Progenitor cell of endocrine pancreas (in vitro differentiated cells): ENCODE results near the gene TGFB3. TPM values are rescaled to one million over a fixed set of nuclear protein-coding genes. Genes with fewer than 3 reads are reported as not detected.

Experiments used
- DNase-seq: peaks from one replicate; pipeline ENCODE4 v3.0.0; 2021; ENCODE audit warnings: low spot score; ENCODE audit not compliant: unreplicated experiment
- H3K27ac Mint-ChIP-seq: 2 replicates; pipeline ENCODE4 v1.8.0; 2021; ENCODE audit warnings: mild to moderate bottlenecking, moderate library complexity, mixed read lengths
- H3K27me3 Mint-ChIP-seq: 2 replicates; pipeline ENCODE4 v1.8.0; 2021; ENCODE audit warnings: mixed read lengths
- H3K36me3 Mint-ChIP-seq: 2 replicates; pipeline ENCODE4 v1.8.0; 2022; ENCODE audit warnings: mixed read lengths; ENCODE audit not compliant: insufficient read depth
- H3K4me1 Mint-ChIP-seq: 2 replicates; pipeline ENCODE4 v1.8.0; 2021; ENCODE audit warnings: low read depth, mixed read lengths
- H3K4me3 Mint-ChIP-seq: 2 replicates; pipeline ENCODE4 v1.8.0; 2021; ENCODE audit warnings: low read depth, mild to moderate bottlenecking, moderate library complexity, mixed read lengths
- H3K9me3 Mint-ChIP-seq: 2 replicates; pipeline ENCODE4 v1.8.0; 2021; ENCODE audit warnings: low read depth, mixed read lengths
- total RNA-seq: library from RNA; stranded (reverse); gene quantifications from 2 replicates; pipeline ENCODE4 v1.2.1, GENCODE V29; 2021
- TF ChIP-seq, protein P1 (sequence below): fragments of 200-600 bp; sonication (generic); IDR thresholded peaks from one replicate; pipeline ENCODE4 v1.5.0; 2021; ENCODE audit warnings: antibody characterized with exemption, mild to moderate bottlenecking; ENCODE audit not compliant: unreplicated experiment

Gene TGFB3
- total RNA-seq, 1 donor from 2014 or later: 11.7 TPM

DNA sequence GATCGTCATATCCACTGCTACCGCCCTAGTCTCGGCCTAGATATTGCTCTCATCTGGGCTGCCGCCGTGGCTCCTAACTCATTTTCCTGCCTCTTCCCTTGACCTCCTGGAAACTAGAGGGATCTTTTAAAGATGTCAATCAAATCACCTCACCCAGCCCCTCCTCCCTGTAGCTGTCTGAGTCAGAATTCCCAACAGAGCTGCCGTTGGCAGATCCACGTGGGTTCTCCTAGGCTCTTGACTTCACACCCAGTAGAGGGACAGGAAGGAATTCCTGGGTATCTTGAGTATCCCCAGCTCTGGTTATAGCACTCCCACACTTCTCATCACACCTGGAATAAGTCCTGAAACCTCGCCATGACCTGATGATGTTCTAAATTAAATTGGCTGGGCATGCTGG lies 11.9 kb downstream of the TGFB3 start:
- Mint-ChIP-seq H3K4me1 (peaks cover 24% of the 10 kb centered on the region), H3K36me3 (peaks cover 9% of the 10 kb centered on the region), H3K27me3 (no peaks in the 10 kb centered on the region), H3K9me3 (no peaks in the 10 kb centered on the region), H3K27ac (no peak overlapping the region), H3K4me3 (no peak overlapping the region)
- DNase-seq: no peak
- TF ChIP-seq, protein P1, sequence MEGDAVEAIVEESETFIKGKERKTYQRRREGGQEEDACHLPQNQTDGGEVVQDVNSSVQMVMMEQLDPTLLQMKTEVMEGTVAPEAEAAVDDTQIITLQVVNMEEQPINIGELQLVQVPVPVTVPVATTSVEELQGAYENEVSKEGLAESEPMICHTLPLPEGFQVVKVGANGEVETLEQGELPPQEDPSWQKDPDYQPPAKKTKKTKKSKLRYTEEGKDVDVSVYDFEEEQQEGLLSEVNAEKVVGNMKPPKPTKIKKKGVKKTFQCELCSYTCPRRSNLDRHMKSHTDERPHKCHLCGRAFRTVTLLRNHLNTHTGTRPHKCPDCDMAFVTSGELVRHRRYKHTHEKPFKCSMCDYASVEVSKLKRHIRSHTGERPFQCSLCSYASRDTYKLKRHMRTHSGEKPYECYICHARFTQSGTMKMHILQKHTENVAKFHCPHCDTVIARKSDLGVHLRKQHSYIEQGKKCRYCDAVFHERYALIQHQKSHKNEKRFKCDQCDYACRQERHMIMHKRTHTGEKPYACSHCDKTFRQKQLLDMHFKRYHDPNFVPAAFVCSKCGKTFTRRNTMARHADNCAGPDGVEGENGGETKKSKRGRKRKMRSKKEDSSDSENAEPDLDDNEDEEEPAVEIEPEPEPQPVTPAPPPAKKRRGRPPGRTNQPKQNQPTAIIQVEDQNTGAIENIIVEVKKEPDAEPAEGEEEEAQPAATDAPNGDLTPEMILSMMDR: no peak

DNA sequence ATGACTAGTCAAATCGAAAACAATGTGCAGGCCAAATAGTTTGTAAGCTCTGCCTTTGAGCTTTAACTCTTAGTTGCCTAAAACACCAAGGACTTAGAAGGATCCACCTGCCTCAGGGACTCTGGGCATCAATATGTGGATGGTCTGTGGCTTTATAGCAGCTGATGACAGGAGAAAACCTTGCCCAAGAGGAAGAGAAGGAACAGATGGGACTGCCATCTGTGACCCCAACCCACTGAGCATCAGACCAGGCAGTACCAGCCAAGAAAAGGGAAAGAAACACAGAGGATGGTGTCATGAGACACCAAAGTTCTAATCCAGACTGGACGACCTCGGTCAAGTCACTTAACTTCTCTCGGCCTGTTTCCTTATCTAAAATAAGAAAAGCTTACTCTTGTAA lies 12.7 kb downstream of the TGFB3 start:
- no peaks in the 10 kb centered on the region for H3K9me3 Mint-ChIP-seq
- no peaks in the 10 kb centered on the region for H3K27me3 Mint-ChIP-seq
- peaks cover 9% of the 10 kb centered on the region for H3K36me3 Mint-ChIP-seq
- no peak overlapping the region for H3K4me3 Mint-ChIP-seq
- no peak for DNase-seq
- peak overlapping the region; percentile 12 for H3K27ac Mint-ChIP-seq
- peaks cover 24% of the 10 kb centered on the region for H3K4me1 Mint-ChIP-seq
- TF ChIP-seq, protein P1: no peak

DNA sequence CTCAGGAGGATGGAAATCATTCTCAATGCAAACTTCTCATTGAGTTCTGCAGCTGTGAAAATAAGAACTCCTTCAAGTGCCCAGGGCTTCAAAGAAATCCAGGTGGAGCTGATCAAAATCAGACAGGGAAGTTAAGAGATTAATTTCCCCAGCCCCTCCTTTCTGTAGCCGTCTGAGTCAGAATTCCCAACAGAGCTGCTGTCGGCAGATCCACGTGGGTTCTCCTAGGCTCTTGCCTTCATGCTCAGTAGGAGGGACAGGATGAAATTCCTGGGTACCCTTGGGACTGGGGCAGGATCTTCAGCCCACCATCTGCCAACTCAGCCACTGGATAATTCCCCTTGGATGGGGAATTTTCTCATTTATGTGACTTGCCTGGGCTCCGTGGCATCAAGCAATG lies 13.3 kb downstream of the TGFB3 start:
- Mint-ChIP-seq H3K36me3 (peaks cover 9% of the 10 kb centered on the region), H3K9me3 (no peaks in the 10 kb centered on the region), H3K4me1 (peaks cover 20% of the 10 kb centered on the region), H3K27ac (no peak overlapping the region), H3K27me3 (no peaks in the 10 kb centered on the region), H3K4me3 (no peak overlapping the region)
- no peak for DNase-seq
- TF ChIP-seq, protein P1: no peak

DNA sequence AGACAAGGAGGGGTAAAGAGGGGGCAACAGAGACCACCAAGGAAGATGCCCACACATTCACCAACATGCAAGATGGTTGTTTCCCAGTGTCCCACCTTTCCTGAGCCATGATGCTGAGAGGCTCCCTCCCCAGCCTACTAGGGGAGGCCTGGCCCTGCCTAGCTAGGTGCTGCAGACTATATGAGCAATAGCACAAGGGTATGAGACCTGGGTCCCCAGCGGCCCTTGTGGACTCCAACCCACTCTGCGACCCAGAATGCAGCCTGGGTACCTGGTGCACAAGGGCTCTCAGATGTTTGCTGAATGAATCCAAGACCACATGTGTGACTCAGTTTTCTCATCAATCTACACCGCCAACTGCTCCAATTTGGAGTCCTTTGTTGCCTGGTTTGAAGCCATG lies 13.9 kb downstream of the TGFB3 start:
- TF ChIP-seq, protein P1: no peak
- Mint-ChIP-seq H3K9me3 (no peaks in the 10 kb centered on the region), H3K4me3 (no peak overlapping the region), H3K36me3 (peaks cover 9% of the 10 kb centered on the region), H3K4me1 (peaks cover 14% of the 10 kb centered on the region), H3K27ac (no peak overlapping the region), H3K27me3 (no peaks in the 10 kb centered on the region)
- no peak for DNase-seq

DNA sequence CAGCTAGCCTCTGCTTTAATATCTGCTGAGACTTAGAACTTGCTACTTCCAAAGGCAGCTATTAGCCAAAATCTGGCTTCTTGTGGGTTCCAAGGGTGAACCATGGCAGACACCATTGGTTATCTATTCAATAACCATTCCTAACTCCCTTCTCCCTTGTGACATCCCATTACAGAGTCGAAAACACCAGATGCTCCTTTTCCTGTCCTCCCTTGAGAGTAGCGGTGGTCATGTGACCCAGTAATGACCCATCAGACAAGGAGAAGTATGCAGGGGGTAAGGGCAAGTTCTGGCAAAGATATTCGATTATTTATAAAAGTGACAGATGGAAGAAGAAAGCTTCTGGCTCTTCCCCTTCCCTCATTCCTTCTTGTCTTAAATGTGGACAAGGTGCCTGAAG lies 20.1 kb downstream of the TGFB3 start:
- H3K27ac Mint-ChIP-seq: no peak overlapping the region
- H3K27me3 Mint-ChIP-seq: no peaks in the 10 kb centered on the region
- TF ChIP-seq, protein P1: no peak
- no peak overlapping the region for H3K4me3 Mint-ChIP-seq
- DNase-seq: no peak
- peaks cover 14% of the 10 kb centered on the region for H3K36me3 Mint-ChIP-seq
- H3K4me1 Mint-ChIP-seq: no peaks in the 10 kb centered on the region
- no peaks in the 10 kb centered on the region for H3K9me3 Mint-ChIP-seq
